Gastrocnemius medialis (tissue), 4 donors: ENCODE measurements around the gene ARHGAP12. TPM values are rescaled to one million over a fixed set of nuclear protein-coding genes. Genes with fewer than 3 reads are reported as not detected.

Source experiments
- ATAC-seq, 2 donors: fragments of 150-250 bp; one replicate each; pipeline ENCODE4 v1.9.1; 2016
- DNase-seq, 2 donors: peaks; one replicate each; pipeline ENCODE4 v3.0.0-alpha.2; 2019
- H3K27ac ChIP-seq, 4 donors: fragments of 200-600 bp; sonication (generic); 1 replicate in 1 of 4; 2 replicates in 3 of 4; pipeline ENCODE4 v1.5.1; 2016 to 2018; ENCODE audit warnings: mild to moderate bottlenecking in 2 of 4, moderate library complexity in 1 of 4
- H3K27me3 ChIP-seq, 3 donors: fragments of 200-600 bp; sonication (generic) in 2 of 3; 1 replicate in 1 of 3; 2 replicates in 2 of 3; pipeline versions ENCODE4 v1.5.1 to v1.6.0; 2016 to 2019; ENCODE audit warnings: mild to moderate bottlenecking in 1 of 3, moderate library complexity in 1 of 3
- H3K36me3 ChIP-seq, 2 donors: fragments of 200-600 bp; sonication (generic) in 1 of 2; one replicate each; pipeline ENCODE4 v1.5.1; 2017 to 2018
- H3K4me1 ChIP-seq, 2 donors: fragments of 200-600 bp; sonication (generic) in 1 of 2; one replicate each; pipeline ENCODE4 v1.5.1; 2016 to 2017; ENCODE audit warnings: mild to moderate bottlenecking in 2 of 2
- H3K4me3 ChIP-seq, 4 donors: fragments of 200-600 bp; sonication (generic) in 3 of 4; 1 replicate in 1 of 4; 2 replicates in 3 of 4; pipeline ENCODE4 v1.5.1; 2016 to 2019; ENCODE audit warnings: mild to moderate bottlenecking in 2 of 4
- H3K9me3 ChIP-seq, 3 donors: fragments of 200-600 bp; sonication (generic) in 2 of 3; 1 replicate in 1 of 3; 2 replicates in 2 of 3; pipeline ENCODE4 v1.5.1; 2016 to 2019
- POLR2A ChIP-seq, 2 donors: fragments of 450-650 bp; IDR thresholded peaks; one replicate each; pipeline ENCODE4 v1.6.1; 2017; ENCODE audit warnings: antibody characterized with exemption in 2 of 2, mild to moderate bottlenecking in 2 of 2, moderate library complexity in 2 of 2
- in situ Hi-C, 4 donors: fragments of 200-750 bp; cut with MboI; loops; one replicate each; pipeline versions ENCODE4 v1.15.0 to v1.8.0; 2017; ENCODE audit warnings: low sequenced_read_pairs in 4 of 4
- intact Hi-C: fragments of 100-400 bp; cut with DNase I; formaldehyde crosslinking; loops from one replicate; pipeline ENCODE4 v1.15.1; 2023; ENCODE audit warnings: low total_unique reads
- total RNA-seq, 4 donors: library from RNA; depleted of rRNA; stranded (reverse); fragments of >200 nt; gene quantifications; one replicate each; pipeline versions ENCODE4 v1.1.0 to v1.2.3, GENCODE V29; 2016
- TF ChIP-seq, protein P1 (sequence below), 5 experiments: fragments of 450-650 bp in 3 of 5; fragments of 200-600 bp in 2 of 5; sonication (generic) in 2 of 5; IDR thresholded peaks in 4 of 5; conservative IDR thresholded peaks in 1 of 5; 1 replicate in 4 of 5; 2 replicates in 1 of 5; pipeline ENCODE4 v1.5.1; 2016 to 2019; ENCODE audit warnings: antibody characterized with exemption in 5 of 5, mild to moderate bottlenecking in 3 of 5, moderate library complexity in 3 of 5

Gene ARHGAP12
- total RNA-seq, 4 donors from 2014 or later: 17.0 to 34.3 (median 21.6) TPM

DNA sequence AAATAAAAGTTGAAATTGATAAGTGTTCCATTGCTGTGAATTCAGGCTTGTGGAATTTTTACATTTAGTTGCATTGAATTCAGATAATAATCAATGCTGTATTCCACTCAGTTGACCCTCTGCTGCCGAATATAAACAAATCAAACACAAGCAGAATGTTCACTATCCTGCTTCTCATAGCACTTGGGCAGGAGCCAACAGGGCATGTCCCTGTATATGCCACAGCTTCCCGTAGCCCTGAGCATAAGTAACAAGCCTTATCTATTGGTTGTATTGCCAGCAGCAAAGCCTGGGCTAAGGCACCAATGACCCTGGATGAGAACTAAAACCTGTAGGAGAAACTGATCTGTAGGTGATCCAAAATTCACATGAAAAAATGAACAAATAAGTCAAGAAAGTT lies 145.9 kb downstream of the ARHGAP12 start:
- in situ Hi-C loops: no loop called here
- no peak for DNase-seq

DNA sequence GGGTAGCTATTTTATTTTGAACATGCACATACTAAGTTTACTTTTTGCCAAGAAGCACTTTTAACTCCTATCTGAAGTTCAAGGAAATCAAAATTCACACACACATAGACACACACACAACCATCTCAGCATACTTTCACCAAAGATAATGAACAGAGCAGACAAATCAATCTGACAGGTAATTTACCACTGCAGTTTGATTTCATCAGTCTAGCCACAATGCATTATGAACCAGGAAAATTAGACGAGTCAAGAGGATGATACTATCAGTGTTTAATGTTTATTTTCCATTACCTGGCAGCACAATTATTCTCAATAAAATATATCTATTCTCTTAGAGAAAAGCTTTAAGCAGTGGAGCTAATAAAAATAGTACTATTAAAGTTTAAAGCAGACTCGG lies 147.9 kb downstream of the ARHGAP12 start:
- TF ChIP-seq, protein P1, sequence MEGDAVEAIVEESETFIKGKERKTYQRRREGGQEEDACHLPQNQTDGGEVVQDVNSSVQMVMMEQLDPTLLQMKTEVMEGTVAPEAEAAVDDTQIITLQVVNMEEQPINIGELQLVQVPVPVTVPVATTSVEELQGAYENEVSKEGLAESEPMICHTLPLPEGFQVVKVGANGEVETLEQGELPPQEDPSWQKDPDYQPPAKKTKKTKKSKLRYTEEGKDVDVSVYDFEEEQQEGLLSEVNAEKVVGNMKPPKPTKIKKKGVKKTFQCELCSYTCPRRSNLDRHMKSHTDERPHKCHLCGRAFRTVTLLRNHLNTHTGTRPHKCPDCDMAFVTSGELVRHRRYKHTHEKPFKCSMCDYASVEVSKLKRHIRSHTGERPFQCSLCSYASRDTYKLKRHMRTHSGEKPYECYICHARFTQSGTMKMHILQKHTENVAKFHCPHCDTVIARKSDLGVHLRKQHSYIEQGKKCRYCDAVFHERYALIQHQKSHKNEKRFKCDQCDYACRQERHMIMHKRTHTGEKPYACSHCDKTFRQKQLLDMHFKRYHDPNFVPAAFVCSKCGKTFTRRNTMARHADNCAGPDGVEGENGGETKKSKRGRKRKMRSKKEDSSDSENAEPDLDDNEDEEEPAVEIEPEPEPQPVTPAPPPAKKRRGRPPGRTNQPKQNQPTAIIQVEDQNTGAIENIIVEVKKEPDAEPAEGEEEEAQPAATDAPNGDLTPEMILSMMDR (IDR thresholded peaks at IDR 0.05 in 4 of 5, conservative IDR thresholded peaks at IDR 0.05 in 1 of 5): no peak
- no peak for TF ChIP-seq POLR2A (IDR thresholded peaks at IDR 0.05)
- Histone ChIP-seq H3K27ac (no peak overlapping the region), H3K9me3 (no peaks in the 10 kb centered on the region), H3K27me3 (no peaks in the 10 kb centered on the region), H3K4me3 (no peak overlapping the region), H3K4me1 (peaks cover 0 to under 1% of the 10 kb centered on the region in 2 donors), H3K36me3 (no peaks in the 10 kb centered on the region)
- DNase-seq (no peak), ATAC-seq (no peak)
- in situ Hi-C loops (no loop called here), intact Hi-C loops (no loop called here)

More for the DNA sequence above, 145.9 kb downstream of the ARHGAP12 start:
- Histone ChIP-seq H3K36me3 (no peaks in the 10 kb centered on the region), H3K9me3 (no peaks in the 10 kb centered on the region), H3K27ac (no peak overlapping the region), H3K4me1 (no peaks in the 10 kb centered on the region), H3K27me3 (no peaks in the 10 kb centered on the region), H3K4me3 (no peak overlapping the region)
- TF ChIP-seq POLR2A (IDR thresholded peaks at IDR 0.05): no peak
- TF ChIP-seq, protein P1 (IDR thresholded peaks at IDR 0.05 in 4 of 5, conservative IDR thresholded peaks at IDR 0.05 in 1 of 5): no peak
- no peak for ATAC-seq
- intact Hi-C loops: no loop called here

DNA sequence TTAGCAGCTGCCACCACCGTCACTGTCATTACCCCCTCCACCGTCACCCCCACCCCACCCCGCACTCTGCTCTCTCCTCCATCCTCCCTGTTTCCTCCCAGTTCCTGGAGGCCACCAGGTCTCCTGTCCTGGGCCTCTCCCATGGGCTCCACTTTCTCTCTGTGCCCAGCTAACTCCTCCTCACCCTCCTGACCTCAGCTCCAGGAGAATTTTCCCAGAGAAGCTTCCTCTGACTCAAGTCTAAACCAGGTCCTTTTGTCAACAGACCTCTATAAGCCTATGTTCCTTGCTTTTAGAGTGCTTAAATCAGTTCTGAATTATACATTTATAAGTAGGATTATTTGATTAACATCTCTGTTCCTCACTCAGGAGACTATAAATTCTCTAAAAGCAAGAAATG lies 150.0 kb downstream of the ARHGAP12 start:
- peaks cover 17 to 18% of the 10 kb centered on the region in 2 donors for H3K4me1 ChIP-seq
- TF ChIP-seq POLR2A (IDR thresholded peaks at IDR 0.05): no peak
- H3K27ac ChIP-seq: no peak overlapping the region
- intact Hi-C loops: loop anchor here (10.0 kb wide), 1 partner anchor 454 kb away; no protein-coding TSS in a partner anchor
- no peak overlapping the region for H3K4me3 ChIP-seq
- no peaks in the 10 kb centered on the region for H3K9me3 ChIP-seq
- no peaks in the 10 kb centered on the region for H3K27me3 ChIP-seq
- in situ Hi-C loops: no loop called here
- DNase-seq (no peak), ATAC-seq (no peak)
- H3K36me3 ChIP-seq: no peaks in the 10 kb centered on the region

DNA sequence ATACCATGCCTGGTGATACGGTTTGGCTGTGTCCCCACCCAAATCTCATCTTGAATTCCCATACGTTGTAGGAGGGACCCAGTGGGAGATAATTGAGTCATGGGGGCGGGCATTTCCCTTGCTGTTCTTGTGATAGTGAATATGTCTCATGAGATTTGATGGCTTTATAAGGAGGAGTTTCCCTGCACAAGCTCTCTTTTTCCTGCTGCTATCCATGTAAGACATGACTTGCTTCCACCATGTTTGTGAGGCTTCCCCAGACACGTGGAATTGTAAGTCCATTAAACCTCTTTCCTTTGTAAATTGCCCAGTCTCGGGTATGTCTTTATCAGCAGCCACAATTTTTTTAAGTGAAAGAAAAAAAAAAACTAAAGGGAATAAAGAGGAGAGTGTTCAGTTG lies 152.5 kb downstream of the ARHGAP12 start:
- intact Hi-C loops (loop anchor here (10.0 kb wide), 1 partner anchor 451 kb away; no protein-coding TSS in a partner anchor), in situ Hi-C loops (no loop called here)
- no peak for TF ChIP-seq POLR2A (IDR thresholded peaks at IDR 0.05)
- TF ChIP-seq, protein P1 (IDR thresholded peaks at IDR 0.05 in 4 of 5, conservative IDR thresholded peaks at IDR 0.05 in 1 of 5): no peak
- Histone ChIP-seq H3K36me3 (no peaks in the 10 kb centered on the region), H3K27ac (peak overlapping the region; percentile 92 to 95 (median 93)), H3K4me3 (no peak overlapping the region), H3K9me3 (no peaks in the 10 kb centered on the region), H3K27me3 (no peaks in the 10 kb centered on the region), H3K4me1 (peaks cover 17 to 27% of the 10 kb centered on the region in 2 donors)
- DNase-seq (no peak), ATAC-seq (no peak)

DNA sequence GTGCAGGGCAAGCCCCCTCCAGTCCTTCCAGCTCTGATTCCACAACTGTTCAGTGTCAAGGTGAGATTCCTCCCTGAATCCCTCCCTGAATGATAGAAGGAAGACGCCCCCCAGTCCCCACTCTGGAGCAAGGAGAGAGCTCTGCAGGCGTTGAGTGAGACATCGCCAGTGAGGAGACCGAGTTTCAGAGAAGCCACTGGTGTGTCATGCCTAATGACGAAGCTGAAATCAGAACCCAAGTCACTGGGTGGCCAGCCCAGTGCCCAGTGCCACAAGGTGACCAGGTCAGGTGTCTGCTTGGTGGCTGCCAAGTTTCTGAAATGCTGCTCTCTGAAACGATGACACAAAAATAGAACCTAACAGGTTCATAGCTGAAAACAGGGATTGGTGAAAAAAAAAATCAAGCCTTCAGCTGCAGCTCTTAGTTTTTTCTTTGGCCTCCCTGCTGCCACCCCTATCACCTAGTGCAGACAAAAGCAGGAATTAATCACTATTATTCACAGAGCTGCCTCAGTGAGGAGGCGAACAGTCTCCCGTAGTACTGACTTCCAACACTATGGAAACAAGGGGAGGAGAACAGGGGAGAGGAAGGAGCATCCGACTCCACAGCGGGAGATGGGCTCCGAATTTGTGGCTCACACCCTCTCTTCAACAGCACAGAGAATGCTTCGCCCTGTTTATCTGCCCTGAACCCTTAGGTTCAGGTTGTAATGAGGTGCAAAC lies 153.5 kb downstream of the ARHGAP12 start:
- Histone ChIP-seq H3K4me3 (peak overlapping the region in 2 of 4 donors; percentile 17 to 18), H3K36me3 (no peaks in the 10 kb centered on the region), H3K9me3 (no peaks in the 10 kb centered on the region), H3K27ac (peak overlapping the region; percentile 92 to 95 (median 93)), H3K4me1 (peaks cover 17 to 37% of the 10 kb centered on the region in 2 donors), H3K27me3 (no peaks in the 10 kb centered on the region)
- peak; percentile 88 to 93 for DNase-seq
- intact Hi-C loops (loop anchor here (2.0 to 10.0 kb wide), 3 partner anchors 14 to 450 kb away; no protein-coding TSS in a partner anchor), in situ Hi-C loops (no loop called here)
- peak; percentile 93 to 94 for ATAC-seq
- TF ChIP-seq, protein P1 (IDR thresholded peaks at IDR 0.05 in 4 of 5, conservative IDR thresholded peaks at IDR 0.05 in 1 of 5): peak in 1 of 5 experiments; percentile 17
- peak; percentile 62 to 75 for TF ChIP-seq POLR2A (IDR thresholded peaks at IDR 0.05)
